GM20431 (cell line): Measurements from ENCODE around the gene SPAG16.

Experiments used
- in situ Hi-C: fragments of 300-500 bp; cut with MseI, MboI; formaldehyde crosslinking; loops from one replicate; pipeline ENCODE4 v1.15.0; 2020; ENCODE audit warnings: low sequenced_read_pairs; ENCODE audit not compliant: unreplicated experiment

Gene SPAG16

DNA sequence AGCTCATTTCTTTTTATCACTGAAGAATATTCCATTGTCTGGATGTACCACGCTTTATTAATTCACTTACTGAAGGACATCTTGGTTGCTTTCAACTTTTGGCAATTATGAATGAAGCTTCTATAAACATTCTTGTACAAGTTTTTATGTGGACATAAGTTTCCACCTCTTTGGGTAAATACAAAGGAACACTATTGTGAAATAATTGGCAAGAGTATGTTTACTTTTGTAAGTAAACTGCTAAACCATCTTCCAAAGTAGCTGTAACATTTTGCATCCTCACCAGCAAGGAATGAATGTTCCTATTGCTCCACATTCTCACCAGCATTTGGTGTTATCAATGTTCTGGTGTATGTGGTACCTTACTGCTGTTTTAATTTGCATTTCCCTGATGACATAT is 1110.8 kb downstream of the SPAG16 start:
- in situ Hi-C loops = no loop called here

DNA sequence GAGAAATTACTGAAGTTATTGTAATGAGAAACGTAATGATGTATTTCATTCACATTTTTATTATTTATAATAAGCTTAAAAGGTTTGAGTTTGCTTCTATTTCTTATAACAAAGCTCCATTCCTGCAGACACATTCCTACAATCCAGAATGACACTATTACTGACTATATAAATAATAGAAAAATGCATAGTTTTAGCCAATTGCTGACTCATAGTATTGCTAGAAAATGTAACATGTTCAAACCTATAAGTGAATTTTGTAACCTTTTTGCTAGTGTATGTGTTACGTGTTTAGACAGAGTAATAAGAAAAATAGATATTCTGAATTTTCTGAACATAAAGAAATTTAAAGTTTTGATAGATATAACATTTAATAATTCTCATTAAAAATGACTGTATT is 1117.3 kb downstream of the SPAG16 start:
- in situ Hi-C loops = no loop called here

DNA sequence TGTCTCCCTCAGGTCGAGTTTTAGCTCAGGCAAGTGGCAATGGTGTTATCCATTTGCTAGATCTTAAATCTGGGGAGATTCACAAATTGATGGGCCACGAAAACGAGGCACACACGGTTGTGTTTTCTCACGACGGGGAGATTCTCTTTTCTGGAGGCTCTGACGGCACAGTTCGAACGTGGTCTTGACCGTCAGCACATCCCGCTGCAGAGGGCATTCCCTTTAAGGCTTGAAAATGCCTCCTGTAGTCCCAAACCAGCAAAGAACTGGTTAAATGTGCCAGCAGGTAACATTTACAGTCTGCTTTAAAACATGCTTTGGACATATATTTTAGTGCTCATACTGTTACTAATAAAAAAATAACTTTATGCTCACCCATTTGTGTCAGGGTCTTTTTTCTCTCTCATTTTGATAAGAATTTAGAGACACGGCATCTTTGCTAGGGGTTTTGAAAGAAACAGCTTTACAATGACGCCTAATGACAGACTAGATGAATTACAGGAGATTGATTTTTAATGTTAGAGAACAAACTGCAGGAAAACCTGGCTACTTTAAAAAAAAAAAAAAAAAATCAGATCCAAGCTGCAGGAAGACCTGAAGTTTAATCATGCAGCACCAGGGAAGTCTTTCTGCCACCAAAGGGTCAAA is 1126.0 kb downstream of the SPAG16 start:
- in situ Hi-C loops = no loop called here

DNA sequence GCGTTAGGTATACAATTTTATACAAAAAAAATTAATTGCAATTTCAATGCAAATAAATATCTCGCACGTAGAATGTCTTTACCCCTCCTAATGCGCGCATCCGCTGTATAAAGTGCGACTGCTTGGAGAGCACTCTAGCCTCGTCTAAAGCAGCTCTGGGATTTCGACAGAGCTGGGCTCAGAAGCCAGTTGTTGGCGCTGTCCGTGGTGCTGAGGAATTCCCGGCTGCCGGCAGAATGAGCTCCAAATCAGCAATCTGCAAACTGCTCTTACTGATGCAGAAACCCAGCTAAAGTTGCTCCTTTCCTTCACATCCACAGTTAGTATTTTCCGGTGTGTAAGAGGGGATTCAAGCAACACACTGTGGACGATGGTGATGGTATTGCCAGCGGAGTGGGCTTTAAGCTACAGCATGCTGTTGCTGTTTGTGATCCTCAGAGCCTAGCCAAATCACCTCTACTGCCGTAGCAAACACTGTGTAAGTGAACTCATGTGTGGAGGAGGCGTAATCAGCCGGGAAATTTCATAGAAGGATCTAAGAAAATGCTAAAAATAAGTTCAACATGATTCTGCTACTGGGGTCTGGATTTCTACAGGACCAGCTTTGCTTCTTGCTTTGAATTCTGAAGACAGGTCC is 1126.8 kb downstream of the SPAG16 start, which contains the start of gene VWC2L:
Gene VWC2L, plus strand, starts transcription at position 137 of the 637 bp plus-strand sequence. CDS start 3,140 bp downstream, outside the sequence.
- in situ Hi-C loops = no loop called here

DNA sequence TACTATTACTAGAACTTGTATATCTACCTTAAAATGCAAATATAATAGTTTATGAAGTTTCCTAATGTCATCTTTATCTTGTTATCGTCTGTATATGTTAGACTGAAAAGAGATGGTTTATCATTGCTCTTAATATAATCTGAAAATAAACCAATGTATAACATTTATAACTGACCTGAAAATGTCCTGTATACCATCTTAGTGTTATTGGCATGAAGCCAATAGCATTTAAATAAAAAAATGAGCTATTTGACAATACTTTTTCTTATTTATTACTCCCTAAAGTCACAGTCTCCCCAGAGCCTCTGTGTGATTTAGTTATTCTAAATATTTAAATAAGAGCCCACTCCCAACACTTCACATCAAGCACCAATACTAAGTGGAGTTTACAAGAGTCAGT is 1128.4 kb downstream of the SPAG16 start:
- in situ Hi-C loops = no loop called here

DNA sequence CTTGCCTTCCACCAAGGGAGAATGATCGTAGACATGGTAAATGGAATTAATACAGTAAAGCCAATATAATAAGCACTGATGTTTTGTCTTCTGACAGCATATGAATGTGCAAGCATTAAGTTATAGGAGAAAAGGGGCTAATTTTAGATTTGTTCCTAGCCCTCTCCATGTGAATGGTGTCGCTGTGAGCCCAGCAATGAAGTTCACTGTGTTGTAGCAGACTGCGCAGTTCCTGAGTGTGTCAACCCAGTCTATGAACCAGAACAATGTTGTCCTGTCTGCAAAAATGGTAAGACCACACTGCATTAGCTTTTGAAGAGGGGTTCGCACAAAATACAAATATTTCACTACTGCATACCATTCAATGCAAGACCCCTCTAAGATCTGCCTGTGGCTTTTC is 1152.2 kb downstream of the SPAG16 start:
- in situ Hi-C loops = no loop called here

DNA sequence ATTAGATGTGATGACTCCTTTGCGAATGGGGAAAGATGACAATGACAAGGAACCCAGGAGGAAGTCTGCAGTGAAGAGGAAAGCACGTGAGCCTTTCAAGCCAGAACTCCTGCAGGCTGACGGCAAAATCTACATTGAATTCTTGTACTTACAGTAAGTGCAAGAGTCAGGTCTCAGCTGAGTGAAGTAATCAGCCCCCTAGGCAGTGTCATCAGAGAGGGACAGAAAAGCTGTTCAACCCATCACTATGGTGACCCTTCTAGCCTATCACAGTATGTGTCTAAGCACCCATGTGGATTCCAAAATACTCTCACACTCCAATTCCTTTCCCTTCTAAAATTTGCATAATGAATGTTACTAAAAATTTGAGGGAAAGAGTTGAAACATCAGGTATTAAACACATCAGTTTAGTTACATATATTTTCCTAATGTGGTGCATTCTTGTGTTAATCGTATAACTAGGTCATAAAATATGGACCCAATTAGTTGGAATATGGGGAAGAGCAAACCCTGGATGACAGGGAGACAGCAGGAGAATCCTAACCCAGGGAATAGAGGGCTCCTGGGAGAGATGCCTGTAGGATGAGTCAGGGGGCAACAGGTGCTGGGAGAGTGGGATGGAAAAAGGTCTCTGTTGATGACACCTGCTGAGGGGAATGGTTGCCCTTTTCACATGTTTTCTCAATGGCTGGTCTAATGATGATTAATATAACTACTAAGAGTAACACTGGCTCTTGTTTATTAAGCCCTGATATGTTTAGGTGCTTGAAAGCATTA is 1166.0 kb downstream of the SPAG16 start:
- in situ Hi-C loops = no loop called here

DNA sequence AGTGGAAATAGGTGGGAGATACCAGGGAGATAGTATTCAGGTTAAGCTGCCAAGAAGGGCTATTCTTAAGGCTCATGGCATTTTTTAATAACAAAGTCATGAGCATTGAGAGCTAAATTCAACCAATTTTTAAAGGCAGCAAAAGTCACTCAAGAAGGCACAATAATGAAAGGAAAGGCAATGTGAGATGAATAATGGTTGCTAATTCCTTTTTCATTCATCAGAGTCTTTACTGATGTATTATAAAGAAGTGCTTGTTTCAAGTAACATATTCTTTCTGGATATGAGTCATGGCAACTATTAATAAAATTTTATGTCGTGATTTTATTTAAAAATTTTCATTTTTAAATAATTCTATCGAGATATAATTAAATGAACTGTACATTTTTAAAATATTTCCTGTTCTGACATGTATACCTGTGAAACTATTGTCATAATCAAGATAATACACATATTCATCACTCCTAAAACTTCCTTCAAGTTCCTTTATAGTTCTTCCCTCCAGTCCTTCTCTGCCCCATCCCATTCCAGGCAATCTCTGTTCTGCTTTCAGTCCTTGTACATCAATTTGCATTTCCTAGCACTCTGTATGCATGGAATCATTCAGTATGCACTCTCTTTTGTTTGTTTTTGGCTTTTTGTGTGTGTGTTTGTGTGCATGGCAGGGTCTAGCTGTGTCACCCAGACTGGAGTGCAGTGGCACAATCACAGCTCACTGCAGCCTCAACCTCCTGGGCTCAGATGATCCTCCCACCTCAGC is 1167.4 kb downstream of the SPAG16 start:
- in situ Hi-C loops = no loop called here
